Transverse colon (tissue), 4 donors: Measurements from ENCODE around the gene LONP1. TPM values are rescaled to one million over a fixed set of nuclear protein-coding genes. Genes with fewer than 3 reads are reported as not detected.

Experiments used
- DNase-seq: peaks from one replicate; pipeline ENCODE4 v3.0.0-alpha.2; 2019
- H3K27ac ChIP-seq, 4 donors: fragments of 200-600 bp; sonication (generic); 2 replicates each; pipeline ENCODE4 v1.5.1; 2016 to 2018; ENCODE audit warnings: inconsistent platforms in 4 of 4
- H3K27me3 ChIP-seq: fragments of 200-600 bp; sonication (generic); 2 replicates; pipeline ENCODE4 v1.5.1; 2017; ENCODE audit warnings: inconsistent platforms
- H3K36me3 ChIP-seq, 4 donors: fragments of 200-600 bp; sonication (generic); 2 replicates each; pipeline ENCODE4 v1.5.1; 2017 to 2019; ENCODE audit warnings: inconsistent platforms in 4 of 4
- H3K4me1 ChIP-seq, 4 donors: fragments of 200-600 bp; sonication (generic); 2 replicates each; pipeline ENCODE4 v1.5.1; 2017 to 2020; ENCODE audit warnings: inconsistent platforms in 4 of 4
- H3K4me3 ChIP-seq, 4 donors: fragments of 200-600 bp; sonication (generic); 1 replicate in 1 of 4; 2 replicates in 3 of 4; pipeline versions ENCODE4 v1.5.1 to v1.6.1; 2017 to 2019; ENCODE audit warnings: inconsistent platforms in 4 of 4
- H3K9me3 ChIP-seq, 2 donors: fragments of 200-600 bp; sonication (generic); 2 replicates each; pipeline ENCODE4 v1.5.1; 2017 to 2019; ENCODE audit warnings: inconsistent platforms in 2 of 2
- EP300 ChIP-seq: sonication (generic); formaldehyde crosslinking; IDR thresholded peaks from one replicate; pipeline ENCODE4 v1.6.1; 2017; ENCODE audit warnings: antibody characterized with exemption, low read depth
- POLR2A ChIP-seq: fragments of 450-650 bp; IDR thresholded peaks from one replicate; pipeline ENCODE4 v1.6.1; 2016; ENCODE audit warnings: antibody characterized with exemption, mild to moderate bottlenecking, moderate library complexity
- POLR2AphosphoS5 ChIP-seq, 3 donors: sonication (generic); formaldehyde crosslinking; IDR thresholded peaks; one replicate each; pipeline ENCODE4 v1.6.1; 2016; ENCODE audit warnings: antibody characterized with exemption in 3 of 3
- WGBS, 2 donors: methylation state at CpG; one replicate each; pipeline ENCODE4 v1.1.5; 2018; ENCODE audit warnings: low coverage in 1 of 2; 5-methylcytosine and 5-hydroxymethylcytosine counted together
- in situ Hi-C, 4 donors: fragments of 200-750 bp; cut with MboI; loops; one replicate each; pipeline versions ENCODE4 v1.15.0 to v1.15.1; 2017; ENCODE audit warnings: low sequenced_read_pairs in 3 of 4, low pct_ligation_motif_present in 1 of 4, low pct_unique_long_range_greater_than_20kb in 1 of 4
- intact Hi-C: fragments of 100-400 bp; cut with DNase I; formaldehyde crosslinking; loops from one replicate; pipeline ENCODE4 v1.15.1; 2023; ENCODE audit warnings: low total_unique reads
- total RNA-seq, 4 donors: library from RNA; depleted of rRNA; stranded (reverse); fragments of >200 nt; gene quantifications; one replicate each; pipeline ENCODE4 v1.1.0, GENCODE V29; 2016
- TF ChIP-seq, protein P1 (sequence below), 5 experiments: fragments of 200-600 bp in 3 of 5; fragments of 450-650 bp in 2 of 5; sonication (generic) in 3 of 5; IDR thresholded peaks; 1 replicate in 2 of 5; 2 replicates in 3 of 5; pipeline ENCODE4 v1.5.1; 2016 to 2017; ENCODE audit warnings: antibody characterized with exemption in 5 of 5, inconsistent platforms in 3 of 5, mild to moderate bottlenecking in 2 of 5, moderate library complexity in 1 of 5

Gene LONP1
- total RNA-seq, 4 donors from 2014 or later: 28.7 to 164 (median 39.8) TPM

DNA sequence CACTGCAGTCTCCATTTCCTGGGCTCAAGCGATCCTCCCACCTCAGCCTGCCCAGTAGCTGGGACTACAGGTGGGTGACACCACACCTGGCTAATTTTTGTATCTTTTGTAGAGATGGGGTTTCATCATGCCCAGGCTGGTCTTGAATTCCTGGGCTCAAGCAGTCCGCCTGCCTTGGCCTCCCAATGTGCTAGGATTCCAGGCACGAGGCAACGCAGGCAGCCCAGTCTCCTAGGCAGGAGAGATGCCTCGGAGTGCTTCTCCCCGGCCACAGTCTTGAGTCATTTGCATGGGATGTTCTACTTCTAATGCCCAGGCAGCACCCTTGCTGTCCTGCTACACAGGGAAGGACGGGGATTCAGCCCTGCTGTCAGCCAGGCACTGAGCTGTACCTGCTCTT, 48.3 kb downstream of the LONP1 start:
- H3K4me3 ChIP-seq: no peak overlapping the region
- in situ Hi-C loops: no loop called here
- no peaks in the 10 kb centered on the region for H3K4me1 ChIP-seq
- H3K27me3 ChIP-seq: no peaks in the 10 kb centered on the region
- intact Hi-C loops: no loop called here
- H3K27ac ChIP-seq: no peak overlapping the region
- TF ChIP-seq EP300 (no peak), POLR2AphosphoS5 (IDR thresholded peaks at IDR 0.05) (no peak), POLR2A (no peak)
- TF ChIP-seq, protein P1, sequence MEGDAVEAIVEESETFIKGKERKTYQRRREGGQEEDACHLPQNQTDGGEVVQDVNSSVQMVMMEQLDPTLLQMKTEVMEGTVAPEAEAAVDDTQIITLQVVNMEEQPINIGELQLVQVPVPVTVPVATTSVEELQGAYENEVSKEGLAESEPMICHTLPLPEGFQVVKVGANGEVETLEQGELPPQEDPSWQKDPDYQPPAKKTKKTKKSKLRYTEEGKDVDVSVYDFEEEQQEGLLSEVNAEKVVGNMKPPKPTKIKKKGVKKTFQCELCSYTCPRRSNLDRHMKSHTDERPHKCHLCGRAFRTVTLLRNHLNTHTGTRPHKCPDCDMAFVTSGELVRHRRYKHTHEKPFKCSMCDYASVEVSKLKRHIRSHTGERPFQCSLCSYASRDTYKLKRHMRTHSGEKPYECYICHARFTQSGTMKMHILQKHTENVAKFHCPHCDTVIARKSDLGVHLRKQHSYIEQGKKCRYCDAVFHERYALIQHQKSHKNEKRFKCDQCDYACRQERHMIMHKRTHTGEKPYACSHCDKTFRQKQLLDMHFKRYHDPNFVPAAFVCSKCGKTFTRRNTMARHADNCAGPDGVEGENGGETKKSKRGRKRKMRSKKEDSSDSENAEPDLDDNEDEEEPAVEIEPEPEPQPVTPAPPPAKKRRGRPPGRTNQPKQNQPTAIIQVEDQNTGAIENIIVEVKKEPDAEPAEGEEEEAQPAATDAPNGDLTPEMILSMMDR (IDR thresholded peaks at IDR 0.05): no peak
- peaks cover 0 to 24% (median 12%) of the 10 kb centered on the region in 4 donors for H3K36me3 ChIP-seq
- no peak for DNase-seq
- WGBS, 2 donors: 86% methylated on average over 7 of the region's 7 CpGs; no CpG with 5 or more reads in 1 of the 2 donors
- no peaks in the 10 kb centered on the region for H3K9me3 ChIP-seq

DNA sequence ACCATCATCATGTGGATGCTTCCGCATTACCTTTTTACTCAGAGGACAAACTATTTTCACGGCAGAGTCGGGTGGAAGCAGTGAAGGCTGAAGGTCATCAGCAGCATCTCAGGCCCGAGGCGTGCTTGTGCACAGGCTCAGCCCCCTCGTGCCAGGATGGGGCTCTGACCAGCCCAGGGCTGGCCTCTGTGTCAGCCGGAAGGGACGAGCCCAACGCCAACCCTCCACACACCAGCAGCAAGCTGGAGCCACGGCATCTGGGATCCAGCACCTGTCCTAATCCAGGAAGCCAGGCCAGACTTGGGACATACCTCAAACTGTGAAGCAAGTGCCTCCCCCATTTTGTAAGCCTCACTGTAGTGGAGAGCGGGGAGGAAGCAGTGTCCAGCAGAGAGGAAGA, 50.7 kb downstream of the LONP1 start:
- no peak for TF ChIP-seq EP300
- TF ChIP-seq POLR2AphosphoS5 (IDR thresholded peaks at IDR 0.05): no peak
- TF ChIP-seq, protein P1 (IDR thresholded peaks at IDR 0.05): no peak
- no peak for TF ChIP-seq POLR2A
- no peaks in the 10 kb centered on the region for H3K27me3 ChIP-seq
- DNase-seq: no peak
- 89% methylated on average over 11 of the region's 11 CpGs; no CpG with 5 or more reads in 1 of the 2 donors for WGBS, 2 donors
- no peaks in the 10 kb centered on the region for H3K9me3 ChIP-seq
- no peak overlapping the region for H3K4me3 ChIP-seq
- no peak overlapping the region for H3K27ac ChIP-seq
- intact Hi-C loops (no loop called here), in situ Hi-C loops (no loop called here)
- no peaks in the 10 kb centered on the region for H3K4me1 ChIP-seq
- peaks cover 0 to 48% (median 24%) of the 10 kb centered on the region in 4 donors for H3K36me3 ChIP-seq

DNA sequence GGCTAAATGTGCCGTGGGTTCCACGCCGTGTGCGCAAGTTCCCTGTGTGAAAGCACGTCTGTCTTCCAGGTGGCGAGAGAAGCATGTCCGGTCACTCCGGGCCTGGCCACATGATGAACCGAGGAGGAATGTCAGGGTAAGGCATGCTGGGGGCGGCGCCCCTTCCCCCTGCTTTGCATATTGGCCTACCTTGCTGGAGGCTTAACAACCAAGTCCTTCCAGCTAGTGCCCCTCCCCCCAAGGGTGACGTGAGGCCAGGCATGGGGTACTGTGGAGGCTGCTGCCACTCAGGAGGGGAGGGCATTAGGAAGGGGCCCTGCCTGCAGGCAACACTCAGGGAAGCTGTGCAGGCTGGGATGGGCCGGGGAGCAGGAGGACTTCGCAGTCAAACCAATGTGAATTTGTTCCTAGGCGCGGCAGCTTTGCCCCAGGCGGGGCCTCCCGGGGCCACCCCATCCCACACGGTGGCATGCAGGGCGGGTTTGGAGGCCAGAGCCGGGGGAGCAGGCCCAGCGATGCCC, 52.1 kb downstream of the LONP1 start:
- H3K4me3 ChIP-seq: no peak overlapping the region
- 80 to 92% methylated on average over 1 to 22 of the region's 22 CpGs for WGBS, 2 donors
- H3K4me1 ChIP-seq: no peaks in the 10 kb centered on the region
- no peak overlapping the region for H3K27ac ChIP-seq
- DNase-seq: no peak
- no peaks in the 10 kb centered on the region for H3K9me3 ChIP-seq
- H3K27me3 ChIP-seq: no peaks in the 10 kb centered on the region
- in situ Hi-C loops (no loop called here), intact Hi-C loops (no loop called here)
- peaks cover 0 to 62% (median 31%) of the 10 kb centered on the region in 4 donors for H3K36me3 ChIP-seq
- TF ChIP-seq POLR2AphosphoS5 (IDR thresholded peaks at IDR 0.05) (no peak), POLR2A (no peak), EP300 (no peak)
- TF ChIP-seq, protein P1 (IDR thresholded peaks at IDR 0.05): no peak

DNA sequence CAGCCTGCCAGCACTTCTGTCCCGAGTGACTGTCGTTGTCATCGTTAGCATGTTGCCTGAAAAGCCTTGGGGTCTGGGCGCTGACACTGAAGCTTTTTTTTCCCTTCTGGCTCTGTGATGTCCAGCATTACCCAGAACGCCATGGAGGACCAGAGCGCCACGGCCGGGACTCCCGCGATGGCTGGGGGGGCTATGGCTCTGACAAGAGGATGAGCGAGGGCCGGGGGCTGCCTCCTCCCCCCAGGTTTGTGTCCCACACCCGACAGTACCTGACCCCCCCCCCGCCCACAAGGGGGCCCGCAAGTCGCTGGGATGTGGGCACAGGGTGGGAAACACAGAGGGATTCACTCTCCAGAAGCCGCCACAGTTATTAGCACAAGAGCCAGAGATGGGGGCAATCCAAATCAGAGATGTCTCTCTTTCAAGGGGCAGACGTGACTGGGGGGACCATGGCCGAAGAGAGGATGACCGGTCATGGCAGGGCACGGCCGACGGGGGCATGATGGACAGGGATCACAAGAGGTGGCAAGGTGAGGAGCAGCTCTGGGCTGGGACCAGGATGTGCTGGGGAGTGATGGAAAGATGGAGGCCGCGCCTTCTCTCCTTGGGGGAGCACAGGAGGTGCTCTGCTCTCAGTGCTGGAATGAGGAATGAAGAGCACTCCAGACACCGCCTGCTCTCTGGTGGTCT, 52.9 kb downstream of the LONP1 start:
- Histone ChIP-seq H3K36me3 (peaks cover 0 to 70% (median 34%) of the 10 kb centered on the region in 4 donors), H3K27me3 (no peaks in the 10 kb centered on the region), H3K27ac (no peak overlapping the region), H3K4me3 (no peak overlapping the region), H3K9me3 (no peaks in the 10 kb centered on the region), H3K4me1 (no peaks in the 10 kb centered on the region)
- no peak for DNase-seq
- 80 to 93% methylated on average over 1 to 26 of the region's 26 CpGs for WGBS, 2 donors
- intact Hi-C loops: no loop called here
- TF ChIP-seq POLR2AphosphoS5 (IDR thresholded peaks at IDR 0.05) (no peak), EP300 (no peak), POLR2A (no peak)
- TF ChIP-seq, protein P1 (IDR thresholded peaks at IDR 0.05): no peak
- in situ Hi-C loops: no loop called here
